ENCODE results near the gene FBXL5. TPM values are rescaled to one million over a fixed set of nuclear protein-coding genes. Genes with fewer than 3 reads are reported as not detected.
A peak's percentile ranks its signal among the peaks of the same experiment; 100 is the strongest.

The FBXL5 gene, protein sequence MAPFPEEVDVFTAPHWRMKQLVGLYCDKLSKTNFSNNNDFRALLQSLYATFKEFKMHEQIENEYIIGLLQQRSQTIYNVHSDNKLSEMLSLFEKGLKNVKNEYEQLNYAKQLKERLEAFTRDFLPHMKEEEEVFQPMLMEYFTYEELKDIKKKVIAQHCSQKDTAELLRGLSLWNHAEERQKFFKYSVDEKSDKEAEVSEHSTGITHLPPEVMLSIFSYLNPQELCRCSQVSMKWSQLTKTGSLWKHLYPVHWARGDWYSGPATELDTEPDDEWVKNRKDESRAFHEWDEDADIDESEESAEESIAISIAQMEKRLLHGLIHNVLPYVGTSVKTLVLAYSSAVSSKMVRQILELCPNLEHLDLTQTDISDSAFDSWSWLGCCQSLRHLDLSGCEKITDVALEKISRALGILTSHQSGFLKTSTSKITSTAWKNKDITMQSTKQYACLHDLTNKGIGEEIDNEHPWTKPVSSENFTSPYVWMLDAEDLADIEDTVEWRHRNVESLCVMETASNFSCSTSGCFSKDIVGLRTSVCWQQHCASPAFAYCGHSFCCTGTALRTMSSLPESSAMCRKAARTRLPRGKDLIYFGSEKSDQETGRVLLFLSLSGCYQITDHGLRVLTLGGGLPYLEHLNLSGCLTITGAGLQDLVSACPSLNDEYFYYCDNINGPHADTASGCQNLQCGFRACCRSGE
- 120 and 131 TPM in 2 replicates for total RNA-seq
- 52.9 and 53.0 TPM in 2 replicates for polyA plus RNA-seq
- polyA plus RNA-seq (2012) = 30.8 and 35.4 TPM in 2 replicates
- 26.5 and 29.9 TPM in 2 replicates for polyA minus RNA-seq (ENCODE audit: low replicate concordance)

DNA sequence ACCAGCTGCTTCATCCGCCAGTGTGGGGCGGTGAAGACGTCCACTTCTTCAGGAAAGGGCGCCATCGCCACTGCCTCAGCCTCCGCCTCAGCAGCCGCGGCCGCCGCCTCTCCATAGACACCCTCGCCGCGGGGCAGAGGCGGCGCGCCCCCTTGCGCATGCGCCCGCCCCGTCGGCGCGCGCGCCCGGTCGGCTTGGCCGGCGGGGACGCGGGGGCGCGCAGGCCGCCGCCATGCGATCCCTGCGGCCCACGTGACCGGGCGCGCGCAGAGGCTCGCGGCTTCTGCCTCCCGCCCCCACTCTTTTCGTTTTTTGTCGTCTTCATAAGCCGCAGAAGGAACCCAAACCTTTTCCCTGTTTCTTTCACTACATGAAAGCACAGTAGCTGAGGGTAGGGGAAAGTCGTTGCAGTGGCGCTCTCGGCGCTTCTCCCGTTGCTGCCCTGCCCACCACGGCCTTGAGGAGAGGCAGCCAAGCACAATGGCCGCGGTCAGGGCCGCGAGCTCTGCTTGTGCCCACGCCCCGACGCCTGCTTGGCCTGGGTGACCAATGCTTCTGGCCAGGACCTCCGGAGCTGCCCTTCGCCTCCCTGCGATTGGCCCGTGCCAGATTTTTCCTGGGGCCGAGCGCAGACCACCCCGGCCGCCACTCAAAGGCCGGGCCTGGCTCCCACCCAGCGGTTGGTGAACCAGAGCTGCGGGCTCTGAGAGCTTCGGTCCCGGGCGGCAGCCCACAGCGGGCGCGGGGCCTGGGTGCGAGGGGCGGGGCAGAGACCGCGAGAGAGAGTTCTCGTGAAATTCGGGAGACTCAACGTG, at the start of gene FBXL5:
Gene FBXL5, minus strand, starts transcription at position 135 of the 815 bp plus-strand sequence. Its CDS starts 70 bp downstream, at position 65.
- Histone ChIP-seq H3K4me1 (ENCODE audit: control insufficient read depth, extremely low read depth, insufficient read depth, low read length) (peaks cover 5% of the 10 kb centered on the region), H3K9ac (ENCODE audit: insufficient read depth, low read length) (peak within 1 kb of the TSS; percentile 95), H4K20me1 (ENCODE audit: control insufficient read depth, extremely low read depth, insufficient read depth, low read length) (no peaks in the 10 kb centered on the region), H3K27ac (ENCODE audit: insufficient read depth, low read length) (peak within 1 kb of the TSS; percentile 98), H2AFZ (ENCODE audit: low read length) (peak within 1 kb of the TSS; percentile 99), H3K4me2 (ENCODE audit: extremely low read depth, insufficient read depth, low read length) (peak within 1 kb of the TSS; percentile 98), H3K4me3 (replicated peaks in 1 of 4; ENCODE audit: control extremely low read depth in 1 of 4, insufficient read depth in 1 of 4, low read depth in 3 of 4, low read length in 4 of 4) (peak within 1 kb of the TSS; percentile 58 to 90 (median 75)), H3K79me2 (ENCODE audit: control insufficient read depth, insufficient read depth, low read length) (peaks cover 45% of the 10 kb centered on the region), H3K27me3 (ENCODE audit: control insufficient read depth, insufficient read depth, low read length) (no peaks in the 10 kb centered on the region), H3K9me3 (ENCODE audit: control insufficient read depth, insufficient read depth, low read depth, low read length) (no peaks in the 10 kb centered on the region), H3K36me3 (ENCODE audit: control insufficient read depth, insufficient read depth, low read length) (no peaks in the 10 kb centered on the region)
- peak; percentile 87 for DNase-seq (ENCODE audit: low read depth in 2 of 2)
- TF ChIP-seq, protein P1, sequence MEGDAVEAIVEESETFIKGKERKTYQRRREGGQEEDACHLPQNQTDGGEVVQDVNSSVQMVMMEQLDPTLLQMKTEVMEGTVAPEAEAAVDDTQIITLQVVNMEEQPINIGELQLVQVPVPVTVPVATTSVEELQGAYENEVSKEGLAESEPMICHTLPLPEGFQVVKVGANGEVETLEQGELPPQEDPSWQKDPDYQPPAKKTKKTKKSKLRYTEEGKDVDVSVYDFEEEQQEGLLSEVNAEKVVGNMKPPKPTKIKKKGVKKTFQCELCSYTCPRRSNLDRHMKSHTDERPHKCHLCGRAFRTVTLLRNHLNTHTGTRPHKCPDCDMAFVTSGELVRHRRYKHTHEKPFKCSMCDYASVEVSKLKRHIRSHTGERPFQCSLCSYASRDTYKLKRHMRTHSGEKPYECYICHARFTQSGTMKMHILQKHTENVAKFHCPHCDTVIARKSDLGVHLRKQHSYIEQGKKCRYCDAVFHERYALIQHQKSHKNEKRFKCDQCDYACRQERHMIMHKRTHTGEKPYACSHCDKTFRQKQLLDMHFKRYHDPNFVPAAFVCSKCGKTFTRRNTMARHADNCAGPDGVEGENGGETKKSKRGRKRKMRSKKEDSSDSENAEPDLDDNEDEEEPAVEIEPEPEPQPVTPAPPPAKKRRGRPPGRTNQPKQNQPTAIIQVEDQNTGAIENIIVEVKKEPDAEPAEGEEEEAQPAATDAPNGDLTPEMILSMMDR (conservative IDR thresholded peaks at IDR 0.05 in 1 of 2, IDR thresholded peaks at IDR 0.05 in 1 of 2; ENCODE audit: low read depth in 1 of 2, low read length in 2 of 2) = no peak
- no peak for TF ChIP-seq EZH2 (IDR thresholded peaks at IDR 0.05; ENCODE audit: low read length, missing control alignments)

DNA sequence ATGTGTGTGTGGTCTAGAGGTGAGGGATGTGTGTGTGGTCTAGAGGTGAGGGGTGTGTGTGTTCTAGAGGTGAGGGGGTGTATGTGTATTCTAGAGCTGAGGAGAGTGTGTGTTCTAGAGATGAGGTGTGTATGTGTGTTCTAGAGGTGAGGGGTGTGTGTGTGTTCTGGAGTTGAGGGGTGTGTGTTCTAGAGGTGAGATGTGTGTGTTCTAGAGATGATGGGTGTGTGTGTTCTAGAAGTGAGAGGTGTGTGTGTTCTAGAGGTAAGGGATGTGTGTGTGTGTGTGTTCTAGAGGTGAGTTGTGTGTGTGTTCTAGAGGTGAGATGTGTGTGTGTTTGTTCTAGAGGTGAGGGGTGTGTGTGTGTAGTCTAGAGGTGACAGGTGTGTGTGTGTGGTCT, 49.0 kb upstream of the FBXL5 start:
- H3K36me3 ChIP-seq (ENCODE audit: control insufficient read depth, insufficient read depth, low read length) = no peaks in the 10 kb centered on the region
- no peak overlapping the region for H3K4me3 ChIP-seq (replicated peaks in 1 of 4; ENCODE audit: control extremely low read depth in 1 of 4, insufficient read depth in 1 of 4, low read depth in 3 of 4, low read length in 4 of 4)
- H3K27me3 ChIP-seq (ENCODE audit: control insufficient read depth, insufficient read depth, low read length) = no peaks in the 10 kb centered on the region
- H3K4me2 ChIP-seq (ENCODE audit: extremely low read depth, insufficient read depth, low read length) = no peak overlapping the region
- no peaks in the 10 kb centered on the region for H3K9me3 ChIP-seq (ENCODE audit: control insufficient read depth, insufficient read depth, low read depth, low read length)
- peaks cover 2% of the 10 kb centered on the region for H3K4me1 ChIP-seq (ENCODE audit: control insufficient read depth, extremely low read depth, insufficient read depth, low read length)
- H4K20me1 ChIP-seq (ENCODE audit: control insufficient read depth, extremely low read depth, insufficient read depth, low read length) = no peaks in the 10 kb centered on the region
- no peak overlapping the region for H3K9ac ChIP-seq (ENCODE audit: insufficient read depth, low read length)
- H2AFZ ChIP-seq (ENCODE audit: low read length) = no peak overlapping the region
- H3K79me2 ChIP-seq (ENCODE audit: control insufficient read depth, insufficient read depth, low read length) = no peaks in the 10 kb centered on the region
- no peak for TF ChIP-seq EZH2 (IDR thresholded peaks at IDR 0.05; ENCODE audit: low read length, missing control alignments)
- TF ChIP-seq, protein P1 (conservative IDR thresholded peaks at IDR 0.05 in 1 of 2, IDR thresholded peaks at IDR 0.05 in 1 of 2; ENCODE audit: low read depth in 1 of 2, low read length in 2 of 2) = no peak
- H3K27ac ChIP-seq (ENCODE audit: insufficient read depth, low read length) = no peak overlapping the region
- DNase-seq (ENCODE audit: low read depth in 2 of 2) = no peak

Data from fibroblast of lung (primary cell).